CD4-positive, alpha-beta T cell (primary cell): Measurements from ENCODE around the gene HELB. TPM values are rescaled to one million over a fixed set of nuclear protein-coding genes. Genes with fewer than 3 reads are reported as not detected.

Experiments used
- ATAC-seq: fragments of 200-7000 bp; cut with Tn5 transposase; one replicate; pipeline ENCODE4 v1.10.0; 2022; ENCODE audit warnings: mild to moderate bottlenecking; ENCODE audit not compliant: poor library complexity
- CTCF ChIA-PET: fragments of 350-600 bp; sonication (Branson Sonifier 250); formaldehyde crosslinking; loops from one replicate; lab custom pipeline; 2021; ENCODE audit warnings: antibody characterized with exemption, inconsistent platforms; lab: Charles Lee
- POLR2A ChIA-PET: fragments of 350-600 bp; sonication (Branson Sonifier 250); formaldehyde crosslinking; loops from one replicate; lab custom pipeline; 2021; ENCODE audit warnings: antibody characterized with exemption, inconsistent platforms; lab: Charles Lee
- DNase-seq, 14 experiments: peaks; one replicate each; pipeline ENCODE4 v3.0.0-alpha.2; 2013 to 2020; ENCODE audit warnings: mixed read lengths in 2 of 14
- H3K27ac ChIP-seq, 2 donors: one replicate each; pipeline versions ENCODE4 v1.5.1 to v1.7.0; 2013; ENCODE audit warnings: low read length in 2 of 2, low read depth in 1 of 2, mild to moderate bottlenecking in 1 of 2
- H3K27me3 ChIP-seq, 2 experiments: 1 replicate in 1 of 2; 2 replicates in 1 of 2; pipeline versions ENCODE4 v1.6.1 to v1.7.0; 2013; ENCODE audit warnings: low read length in 2 of 2, control low read depth in 1 of 2, mild to moderate bottlenecking in 1 of 2, moderate library complexity in 1 of 2; ENCODE audit not compliant: insufficient read depth in 2 of 2, control insufficient read depth in 1 of 2
- H3K36me3 ChIP-seq: one replicate; pipeline ENCODE4 v1.6.1; 2013; ENCODE audit warnings: low read length, control low read depth; ENCODE audit not compliant: insufficient read depth
- H3K4me1 ChIP-seq: one replicate; pipeline ENCODE4 v1.6.1; 2013; ENCODE audit warnings: low read length, control low read depth; ENCODE audit not compliant: insufficient read depth
- H3K4me3 ChIP-seq: one replicate; pipeline ENCODE4 v1.5.1; 2013; ENCODE audit warnings: mild to moderate bottlenecking, low read length, moderate library complexity
- H3K9me3 ChIP-seq, 2 experiments: 1 replicate in 1 of 2; 2 replicates in 1 of 2; pipeline versions ENCODE4 v1.6.1 to v1.7.0; 2013; ENCODE audit warnings: low read length in 2 of 2, mild to moderate bottlenecking in 2 of 2, control low read depth in 1 of 2, moderate library complexity in 1 of 2; ENCODE audit not compliant: control insufficient read depth in 1 of 2, insufficient read depth in 1 of 2
- H3K27ac Mint-ChIP-seq: one replicate; pipeline ENCODE4 v1.8.0; 2020; ENCODE audit warnings: mixed read lengths
- H3K27me3 Mint-ChIP-seq: one replicate; pipeline ENCODE4 v1.8.0; 2021; ENCODE audit warnings: mixed read lengths
- H3K36me3 Mint-ChIP-seq: one replicate; pipeline ENCODE4 v1.8.0; 2021; ENCODE audit warnings: low read depth, mixed read lengths
- H3K4me1 Mint-ChIP-seq: one replicate; pipeline ENCODE4 v1.8.0; 2021; ENCODE audit warnings: low read depth, mixed read lengths
- H3K4me3 Mint-ChIP-seq: one replicate; pipeline ENCODE4 v1.8.0; 2020; ENCODE audit warnings: mild to moderate bottlenecking, mixed read lengths
- H3K9me3 Mint-ChIP-seq: one replicate; pipeline ENCODE4 v1.8.0; 2020; ENCODE audit warnings: mixed read lengths
- CTCF ChIP-seq: fragments of 200-600 bp; IDR thresholded peaks from one replicate; pipeline ENCODE4 v1.8.0; 2022; ENCODE audit warnings: antibody characterized with exemption, mild to moderate bottlenecking
- intact Hi-C, 2 experiments: fragments of 100-400 bp; cut with DNase I in 1 of 2; cut with micrococcal nuclease in 1 of 2; formaldehyde crosslinking; loops; one replicate each; pipeline versions ENCODE4 v1.15.1 to v1.9.0; 2023 to 2025; cut with DNase I, micrococcal nuclease
- total RNA-seq, 174 experiments: library from RNA in 2 of 174; stranded (reverse) in 2 of 174; gene quantifications; one replicate each; pipeline ENCODE4 v1.2.3 and lab custom pipeline; 2021 to 2026

HELB gene
- total RNA-seq, 2 experiments from 2014 or later = 33.8 to 35.8 TPM

- DNase-seq (peak in 7 of 14 experiments; percentile 9 to 75 (median 60)), ATAC-seq (peak; percentile 45)
- Mint-ChIP-seq H3K27ac (peak overlapping the region; percentile 84), H3K9me3 (peaks cover 4% of the 10 kb centered on the region), H3K27me3 (no peaks in the 10 kb centered on the region), H3K36me3 (no peaks in the 10 kb centered on the region), H3K4me3 (peak overlapping the region; percentile 12), H3K4me1 (peaks cover 76% of the 10 kb centered on the region)
- Histone ChIP-seq H3K36me3 (no peaks in the 10 kb centered on the region), H3K27me3 (no peaks in the 10 kb centered on the region), H3K4me3 (no peak overlapping the region), H3K4me1 (peaks cover 75% of the 10 kb centered on the region), H3K9me3 (peaks cover 0 to 3% of the 10 kb centered on the region in 2 experiments), H3K27ac (peak overlapping the region; percentile 22 to 38)
- TF ChIP-seq CTCF = no peak
- intact Hi-C loops = loop anchor here in 1 of 2 experiments (1.0 kb wide), 1 partner anchor 12 kb away; the partner anchor contains the start of gene HELB
- ChIA-PET POLR2A (interaction anchor here (0.6 to 3.9 kb wide), 5 partner anchors 9 to 78 kb away, joined by 3 to 97 read pairs (median 3); partner anchors contain the start of gene HELB), CTCF (interaction anchor here (1.0 kb wide), 1 partner anchor 12 kb away, joined by 3 read pairs; the partner anchor contains the start of gene HELB)
These were observed 11.5 kb upstream of the HELB start for GRCh38 chr12:66290716-66291200.

GRCh38 chr12:66296176-66296683 is 6.1 kb upstream of the HELB start:
- Mint-ChIP-seq H3K9me3 (no peaks in the 10 kb centered on the region), H3K36me3 (no peaks in the 10 kb centered on the region), H3K4me1 (peaks cover 49% of the 10 kb centered on the region), H3K27me3 (no peaks in the 10 kb centered on the region), H3K4me3 (peak overlapping the region; percentile 6), H3K27ac (no peak overlapping the region)
- Histone ChIP-seq H3K27ac (no peak overlapping the region), H3K9me3 (no peaks in the 10 kb centered on the region), H3K36me3 (no peaks in the 10 kb centered on the region), H3K27me3 (no peaks in the 10 kb centered on the region), H3K4me3 (no peak overlapping the region), H3K4me1 (peaks cover 31% of the 10 kb centered on the region)
- CTCF ChIA-PET = no interaction called here
- no peak for DNase-seq
- ATAC-seq = no peak
- intact Hi-C loops = no loop called here
- POLR2A ChIA-PET = no interaction called here
- no peak for TF ChIP-seq CTCF

- Mint-ChIP-seq H3K27ac (no peak overlapping the region), H3K27me3 (no peaks in the 10 kb centered on the region), H3K4me1 (peaks cover 47% of the 10 kb centered on the region), H3K9me3 (no peaks in the 10 kb centered on the region), H3K36me3 (no peaks in the 10 kb centered on the region), H3K4me3 (no peak overlapping the region)
- H3K9me3 ChIP-seq = no peaks in the 10 kb centered on the region
- ATAC-seq (no peak), DNase-seq (peak in 1 of 14 experiments; percentile 20)
- H3K4me1 ChIP-seq = peaks cover 31% of the 10 kb centered on the region
- no peak for TF ChIP-seq CTCF
- POLR2A ChIA-PET = interaction anchor here (0.9 kb wide), 1 partner anchor 14 kb away, joined by 3 read pairs; no protein-coding TSS in a partner anchor
- CTCF ChIA-PET = interaction anchor here (0.8 kb wide), 1 partner anchor 18 kb away, joined by 4 read pairs; no protein-coding TSS in a partner anchor
- no peaks in the 10 kb centered on the region for H3K27me3 ChIP-seq
- H3K36me3 ChIP-seq = no peaks in the 10 kb centered on the region
- no peak overlapping the region for H3K27ac ChIP-seq
- H3K4me3 ChIP-seq = no peak overlapping the region
- intact Hi-C loops = no loop called here
These were observed 5.2 kb upstream of the HELB start for GRCh38 chr12:66297080-66297479.
